H1 (cell line): ENCODE measurements around the gene TSHZ2. TPM values are rescaled to one million over a fixed set of nuclear protein-coding genes. Genes with fewer than 3 reads are reported as not detected.

Experiments used
- CTCF ChIA-PET: fragments of 300-600 bp; sonication (Branson Sonifier 250); formaldehyde crosslinking; loops from one replicate; lab custom pipeline; 2021; ENCODE audit not compliant: partially characterized antibody; lab: Charles Lee
- POLR2A ChIA-PET: fragments of 300-600 bp; sonication (Branson Sonifier 250); formaldehyde crosslinking; loops from one replicate; lab custom pipeline; 2021; ENCODE audit warnings: inconsistent platforms; ENCODE audit not compliant: partially characterized antibody; lab: Charles Lee
- DNase-seq, 2 experiments: peaks; one replicate each; pipeline versions ENCODE4 v3.0.0 to v3.0.0-alpha.2; 2010 to 2022; ENCODE audit warnings: low spot score in 2 of 2, low read depth in 1 of 2, mixed read lengths in 1 of 2
- FAIRE-seq: peaks from 2 replicates; lab custom pipeline; 2011; peaks lifted over from hg19 to GRCh38; lab: Jason Lieb, UNC
- H2AFZ ChIP-seq: 2 replicates; pipeline ENCODE4 v1.8.1; 2012; ENCODE audit warnings: low read length, inconsistent platforms
- H2AK5ac ChIP-seq: 2 replicates; pipeline ENCODE4 v1.6.1; 2013; ENCODE audit warnings: low read depth, low read length
- H2BK120ac ChIP-seq: replicated peaks from 2 replicates; pipeline ENCODE3; 2013; ENCODE audit warnings: low read depth, low read length, inconsistent platforms
- H2BK12ac ChIP-seq: 2 replicates; pipeline ENCODE4 v1.6.1; 2013; ENCODE audit warnings: low read depth, low read length
- H2BK15ac ChIP-seq: 2 replicates; pipeline ENCODE4 v1.6.1; 2013; ENCODE audit warnings: low read length
- H2BK20ac ChIP-seq: 2 replicates; pipeline ENCODE4 v1.6.1; 2013; ENCODE audit warnings: low read length
- H2BK5ac ChIP-seq: 2 replicates; pipeline ENCODE4 v1.6.1; 2013; ENCODE audit warnings: low read depth, low read length
- H3K14ac ChIP-seq: 2 replicates; pipeline ENCODE4 v1.6.1; 2013; ENCODE audit warnings: inconsistent platforms; ENCODE audit not compliant: insufficient read length
- H3K18ac ChIP-seq: 2 replicates; pipeline ENCODE4 v1.6.1; 2013; ENCODE audit warnings: low read length; ENCODE audit errors: extremely low read depth
- H3K23ac ChIP-seq: 2 replicates; pipeline ENCODE4 v1.6.1; 2013; ENCODE audit warnings: inconsistent platforms; ENCODE audit not compliant: insufficient read length
- H3K23me2 ChIP-seq: 2 replicates; pipeline ENCODE4 v1.6.1; 2013; ENCODE audit warnings: low read depth, low read length
- H3K27ac ChIP-seq: 2 replicates; pipeline ENCODE4 v1.6.1; 2011; ENCODE audit warnings: low read depth, low read length, inconsistent platforms
- H3K27me3 ChIP-seq, 4 experiments: replicated peaks in 1 of 4; 1 replicate in 1 of 4; 2 replicates in 3 of 4; pipeline versions ENCODE4 v1.6.1 to v1.8.1; 2011 to 2013; ENCODE audit warnings: low read length in 3 of 4, mild to moderate bottlenecking in 3 of 4, inconsistent platforms in 2 of 4, mixed read lengths in 2 of 4, moderate library complexity in 1 of 4; ENCODE audit not compliant: control insufficient read depth in 3 of 4, insufficient read depth in 3 of 4; ENCODE audit errors: extremely low read depth in 1 of 4
- H3K36me3 ChIP-seq, 4 experiments: 2 replicates each; pipeline versions ENCODE4 v1.6.1 to v1.8.1; 2011 to 2013; ENCODE audit warnings: mild to moderate bottlenecking in 4 of 4, low read length in 3 of 4, moderate library complexity in 2 of 4, control low read depth in 1 of 4, inconsistent platforms in 1 of 4; ENCODE audit not compliant: insufficient read depth in 4 of 4, control insufficient read depth in 2 of 4
- H3K4ac ChIP-seq: replicated peaks from 2 replicates; pipeline ENCODE3; 2013; ENCODE audit warnings: low read length, low read depth, mixed read lengths, inconsistent platforms; ENCODE audit not compliant: insufficient read length
- H3K4me1 ChIP-seq, 4 experiments: replicated peaks in 1 of 4; 1 replicate in 1 of 4; 2 replicates in 3 of 4; pipeline versions ENCODE4 v1.6.1 to v1.8.1; 2011 to 2013; ENCODE audit warnings: low read length in 3 of 4, inconsistent platforms in 2 of 4, mixed read lengths in 1 of 4; ENCODE audit not compliant: insufficient read depth in 4 of 4, control insufficient read depth in 3 of 4
- H3K4me2 ChIP-seq, 2 experiments: 2 replicates each; pipeline versions ENCODE4 v1.6.1 to v1.8.1; 2011 to 2013; ENCODE audit warnings: low read depth in 2 of 2, low read length in 2 of 2, control low read depth in 1 of 2, inconsistent platforms in 1 of 2, mild to moderate bottlenecking in 1 of 2; ENCODE audit not compliant: insufficient read depth in 1 of 2
- H3K4me3 ChIP-seq, 4 experiments: fragments of 200-600, 300-600 bp in 1 of 4; sonication (generic), shearing (Covaris generic), sonication (Bioruptor Twin) in 1 of 4; 2 replicates each; pipeline versions ENCODE4 v1.5.1 to v1.8.1; 2011 to 2016; ENCODE audit warnings: low read length in 4 of 4, low read depth in 3 of 4, control low read depth in 2 of 4, inconsistent platforms in 2 of 4, mild to moderate bottlenecking in 2 of 4, mixed read lengths in 1 of 4, moderate library complexity in 1 of 4; ENCODE audit not compliant: insufficient read depth in 2 of 4; ENCODE audit errors: extremely low read depth in 1 of 4
- H3K56ac ChIP-seq: replicated peaks from 2 replicates; pipeline ENCODE3; 2013; ENCODE audit warnings: low read depth, mild to moderate bottlenecking, mixed read lengths, low read length, inconsistent platforms; ENCODE audit not compliant: insufficient read length
- H3K79me1 ChIP-seq: 2 replicates; pipeline ENCODE4 v1.6.1; 2013; ENCODE audit warnings: low read depth, low read length, control low read depth
- H3K79me2 ChIP-seq, 2 experiments: 2 replicates each; pipeline versions ENCODE4 v1.6.1 to v1.8.1; 2012 to 2013; ENCODE audit warnings: low read length in 2 of 2, mild to moderate bottlenecking in 2 of 2, inconsistent platforms in 1 of 2; ENCODE audit not compliant: insufficient read depth in 2 of 2, control insufficient read depth in 1 of 2
- H3K9ac ChIP-seq, 4 experiments: replicated peaks in 1 of 4; 1 replicate in 1 of 4; 2 replicates in 3 of 4; pipeline versions ENCODE4 v1.6.1 to v1.8.1; 2011 to 2013; ENCODE audit warnings: low read depth in 3 of 4, low read length in 3 of 4, control low read depth in 2 of 4, mild to moderate bottlenecking in 2 of 4, moderate library complexity in 2 of 4, inconsistent platforms in 1 of 4; ENCODE audit errors: extremely low read depth in 1 of 4
- H3K9me3 ChIP-seq, 2 experiments: 2 replicates each; pipeline versions ENCODE4 v1.6.1 to v1.8.1; 2012 to 2013; ENCODE audit warnings: mild to moderate bottlenecking in 2 of 2, moderate library complexity in 2 of 2, control low read depth in 1 of 2, inconsistent platforms in 1 of 2, low read depth in 1 of 2, low read length in 1 of 2, mixed read lengths in 1 of 2; ENCODE audit not compliant: insufficient read depth in 2 of 2
- H4K20me1 ChIP-seq, 2 experiments: replicated peaks in 1 of 2; 2 replicates each; pipeline versions ENCODE3 to v1.8.1; 2011 to 2013; ENCODE audit warnings: inconsistent platforms in 2 of 2, low read length in 2 of 2, mild to moderate bottlenecking in 1 of 2; ENCODE audit not compliant: insufficient read depth in 2 of 2, control insufficient read depth in 1 of 2
- H4K5ac ChIP-seq: 2 replicates; pipeline ENCODE4 v1.6.1; 2013; ENCODE audit warnings: low read length, low read depth, mixed read lengths, inconsistent platforms; ENCODE audit not compliant: insufficient read length
- H4K8ac ChIP-seq: 2 replicates; pipeline ENCODE4 v1.8.0; 2013; ENCODE audit warnings: mild to moderate bottlenecking, moderate library complexity, low read length, inconsistent platforms; ENCODE audit not compliant: insufficient read depth; ENCODE audit errors: extremely low read depth
- H4K91ac ChIP-seq: replicated peaks from 2 replicates; pipeline ENCODE3; 2013; ENCODE audit warnings: low read length, mixed read lengths, inconsistent platforms; ENCODE audit not compliant: insufficient read length
- ASH2L ChIP-seq: fragments of 200-600, 300-600 bp; sonication (generic); IDR thresholded peaks from one replicate; pipeline ENCODE4 v1.7.1; 2017; ENCODE audit warnings: low read length
- CTCF ChIP-seq, 3 experiments: IDR thresholded peaks; 1 replicate in 2 of 3; 2 replicates in 1 of 3; pipeline versions ENCODE4 v1.5.1 to v1.6.1; 2011; ENCODE audit warnings: low read length in 3 of 3, mild to moderate bottlenecking in 3 of 3, inconsistent platforms in 2 of 3, low read depth in 1 of 3, moderate library complexity in 1 of 3; ENCODE audit not compliant: insufficient read depth in 1 of 3; ENCODE audit errors: control extremely low read depth in 1 of 3
- RAD21 ChIP-seq, 2 experiments: IDR thresholded peaks in 1 of 2; conservative IDR thresholded peaks in 1 of 2; 2 replicates each; pipeline ENCODE4 v1.6.1; 2011; ENCODE audit warnings: low read depth in 2 of 2, low read length in 2 of 2, improper control_type of control experiment in 1 of 2, inconsistent platforms in 1 of 2, mild to moderate bottlenecking in 1 of 2, moderate library complexity in 1 of 2
- WGBS, 2 experiments: shearing (Covaris generic) in 1 of 2; methylation state at CpG; one replicate each; pipeline versions ENCODE4 v1.1.6 to v1.1.7; 2013 to 2015; ENCODE audit warnings: low lambda C conversion rate in 2 of 2, mixed read lengths in 2 of 2, inconsistent platforms in 1 of 2, low coverage in 1 of 2, missing lambda C conversion rate in 1 of 2; ENCODE audit not compliant: insufficient replicate concordance in 2 of 2, insufficient coverage in 1 of 2, insufficient read length in 1 of 2; ENCODE audit errors: extremely low coverage in 1 of 2, missing lambda C conversion rate in 1 of 2; 5-methylcytosine and 5-hydroxymethylcytosine counted together
- polyA plus RNA-seq, 7 experiments: library from polyadenylated mRNA; depleted of rRNA in 3 of 7; stranded (reverse) in 5 of 7; unstranded in 2 of 7; fragments of >200 nt in 5 of 7; fragments of 200-250 nt in 2 of 7; gene quantifications; 1 replicate in 5 of 7; 2 replicates in 1 of 7; 4 replicates in 1 of 7; pipeline versions ENCODE4 v1.2.1 to v1.2.3, GENCODE V29; 2011 to 2013; ENCODE audit warnings: missing spikeins in 2 of 7, mixed read lengths in 2 of 7
- total RNA-seq: library from RNA; stranded (reverse); fragmentation: NEBNext Ultra II Directional; extraction: Animal tissue kit (Norgen Biotek cat#: 25700); gene quantifications from 2 replicates; pipeline ENCODE4 v1.2.1, GENCODE V29; 2021

The TSHZ2 gene
- total and polyA plus RNA-seq, 2 of the 8 experiments (the other 6 are each of a cell fraction or from before 2014, with no cell fraction given), result 0.14 to 0.30 TPM

DNA sequence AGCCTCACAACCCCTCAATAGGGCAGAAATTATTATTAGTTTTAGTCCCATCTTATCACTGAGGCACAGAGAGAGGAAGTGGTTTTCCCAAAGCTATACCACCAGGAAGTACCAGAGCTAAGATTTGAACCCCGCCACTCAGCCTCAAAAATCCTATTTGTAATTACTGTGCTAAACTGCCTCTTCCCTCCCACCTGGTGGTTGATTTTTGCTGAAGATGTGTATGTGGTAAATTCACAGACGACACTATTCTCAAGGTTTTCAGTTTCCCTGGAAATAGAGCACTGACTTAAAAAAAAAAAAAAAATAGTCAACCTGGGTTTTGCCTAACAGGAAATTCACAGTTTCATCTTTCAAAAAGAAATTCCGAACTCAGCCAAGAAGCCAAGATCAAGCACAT lies 57.9 kb downstream of the TSHZ2 start:
- Histone ChIP-seq H3K18ac (no peak overlapping the region), H2BK12ac (no peak overlapping the region), H3K27ac (no peak overlapping the region), H3K56ac (no peak overlapping the region), H3K4me3 (no peak overlapping the region), H4K5ac (no peak overlapping the region), H3K79me1 (no peaks in the 10 kb centered on the region), H2BK15ac (no peak overlapping the region), H3K27me3 (0 out of 7 replicates have a peak, but pooled peaks cover 0 to 2% (median 0%) of the 10 kb centered on the region in 4 experiments), H3K4me2 (no peak overlapping the region), H3K4ac (no peak overlapping the region), H3K23ac (no peak overlapping the region), H2BK20ac (no peak overlapping the region), H3K14ac (no peak overlapping the region), H4K8ac (no peak overlapping the region), H4K91ac (no peak overlapping the region), H3K9me3 (no peaks in the 10 kb centered on the region), H4K20me1 (no peaks in the 10 kb centered on the region), H3K79me2 (no peaks in the 10 kb centered on the region), H2BK5ac (no peak overlapping the region), H2AK5ac (no peak overlapping the region), H3K4me1 (no peaks in the 10 kb centered on the region), H2BK120ac (no peak overlapping the region), H3K23me2 (no peaks in the 10 kb centered on the region; the same call in 1 of the 2 replicates), H3K9ac (no peak overlapping the region), H3K36me3 (no peaks in the 10 kb centered on the region), H2AFZ (no peak overlapping the region)
- 88% methylated on average over 3 of the region's 3 CpGs; no CpG with 5 or more reads in 1 of the 2 experiments for WGBS, 2 experiments
- CTCF ChIA-PET, result interaction anchor here (1.1 kb wide), 1 partner anchor 9 kb away, joined by 4 read pairs; no protein-coding TSS in a partner anchor
- no peak for DNase-seq
- POLR2A ChIA-PET, result interaction anchor here (0.9 kb wide), 1 partner anchor 182 kb away, joined by 4 read pairs; no protein-coding TSS in a partner anchor
- FAIRE-seq, result no peak
- TF ChIP-seq CTCF (IDR thresholded peaks at IDR 0.05; ENCODE audit: control extremely low read depth in 1 of 3, insufficient read depth in 1 of 3, low read depth in 1 of 3, low read length in 3 of 3), result peak in 1 of 3 experiments; percentile 3; a peak in 1 of 4 replicates
- TF ChIP-seq RAD21 (IDR thresholded peaks at IDR 0.05 in 1 of 2, conservative IDR thresholded peaks at IDR 0.05 in 1 of 2; ENCODE audit: low read depth in 2 of 2, low read length in 2 of 2), result peak in 1 of 2 experiments; percentile 27; a peak in 2 of 4 replicates
- TF ChIP-seq ASH2L, result no peak
- TF ChIP-seq, all 59 proteins: peak for 2
